ENCODE results near the gene BACE1.

- no peak for TF ChIP-seq CTCF (conservative IDR thresholded peaks at IDR 0.05)
- no peak for TF ChIP-seq ZFX (IDR thresholded peaks at IDR 0.05)
These were observed 1.2 kb downstream of the BACE1 start for GRCh38 chr11:117314840-117315239.

Measured in C4-2B (cell line).